GM23338 (cell line): ENCODE results near the gene TMEM53.
"Not testable (repeated sequence)": the region's sequence is repeated elsewhere in the genome, so short reads cannot be mapped to it uniquely, and the experiment has no call there.

ENCODE experiments used
- CREB1 ChIP-seq: fragments of 250-450 bp; sonication (Bioruptor Pico); IDR thresholded peaks from 2 replicates; pipeline ENCODE4 v1.5.0; 2020; ENCODE audit warnings: low read depth, mild to moderate bottlenecking, moderate library complexity
- EZH2 ChIP-seq: fragments of 200-600 bp; sonication (generic); IDR thresholded peaks from one replicate; pipeline ENCODE4 v1.8.0; 2017; ENCODE audit warnings: antibody characterized with exemption, mild to moderate bottlenecking, low read depth; ENCODE audit not compliant: unreplicated experiment
- EZH2phosphoT487 ChIP-seq: fragments of 200-600 bp; sonication (generic); IDR thresholded peaks from one replicate; pipeline ENCODE4 v1.8.1; 2018; ENCODE audit warnings: antibody characterized with exemption; ENCODE audit not compliant: unreplicated experiment
- POLR2AphosphoS5 ChIP-seq: IDR thresholded peaks from 2 replicates; pipeline ENCODE4 v1.6.1; 2016; ENCODE audit warnings: antibody characterized with exemption, low read depth
- TF ChIP-seq, protein P1 (sequence below), 2 experiments: fragments of 200-600 bp in 1 of 2; sonication (generic) in 1 of 2; conservative IDR thresholded peaks; 2 replicates each; pipeline versions ENCODE4 v1.5.1 to v1.6.1; 2016 to 2017; ENCODE audit warnings: antibody characterized with exemption in 2 of 2, low read depth in 2 of 2, mild to moderate bottlenecking in 2 of 2, moderate library complexity in 1 of 2

DNA sequence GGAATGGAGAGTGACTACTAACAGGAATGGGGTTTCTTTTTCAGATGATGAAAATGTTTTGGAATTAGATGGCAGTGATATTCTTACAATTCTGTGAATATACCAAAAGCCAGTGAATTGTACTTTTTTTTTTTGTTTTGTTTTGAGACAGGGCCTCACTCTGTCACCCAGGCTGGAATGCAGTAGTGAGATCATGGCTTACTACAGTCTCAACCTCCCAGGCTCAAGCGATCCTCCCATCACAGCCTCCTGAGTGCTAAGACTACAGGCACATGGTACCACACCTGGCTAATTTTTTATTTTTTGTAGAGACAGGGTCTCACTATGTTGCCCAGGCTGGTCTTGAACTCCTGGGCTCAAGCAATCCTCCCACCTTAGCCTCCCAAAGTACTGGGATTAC lies 7.6 kb downstream of the TMEM53 start:
- TF ChIP-seq, protein P1, sequence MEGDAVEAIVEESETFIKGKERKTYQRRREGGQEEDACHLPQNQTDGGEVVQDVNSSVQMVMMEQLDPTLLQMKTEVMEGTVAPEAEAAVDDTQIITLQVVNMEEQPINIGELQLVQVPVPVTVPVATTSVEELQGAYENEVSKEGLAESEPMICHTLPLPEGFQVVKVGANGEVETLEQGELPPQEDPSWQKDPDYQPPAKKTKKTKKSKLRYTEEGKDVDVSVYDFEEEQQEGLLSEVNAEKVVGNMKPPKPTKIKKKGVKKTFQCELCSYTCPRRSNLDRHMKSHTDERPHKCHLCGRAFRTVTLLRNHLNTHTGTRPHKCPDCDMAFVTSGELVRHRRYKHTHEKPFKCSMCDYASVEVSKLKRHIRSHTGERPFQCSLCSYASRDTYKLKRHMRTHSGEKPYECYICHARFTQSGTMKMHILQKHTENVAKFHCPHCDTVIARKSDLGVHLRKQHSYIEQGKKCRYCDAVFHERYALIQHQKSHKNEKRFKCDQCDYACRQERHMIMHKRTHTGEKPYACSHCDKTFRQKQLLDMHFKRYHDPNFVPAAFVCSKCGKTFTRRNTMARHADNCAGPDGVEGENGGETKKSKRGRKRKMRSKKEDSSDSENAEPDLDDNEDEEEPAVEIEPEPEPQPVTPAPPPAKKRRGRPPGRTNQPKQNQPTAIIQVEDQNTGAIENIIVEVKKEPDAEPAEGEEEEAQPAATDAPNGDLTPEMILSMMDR (conservative IDR thresholded peaks at IDR 0.05; ENCODE audit: low read depth in 2 of 2): not testable (repeated sequence)
- not testable (repeated sequence) for TF ChIP-seq EZH2, EZH2phosphoT487, POLR2AphosphoS5, CREB1
